ENCODE results near the gene TOMM40.
"Not testable (repeated sequence)": the region's sequence is repeated elsewhere in the genome, so short reads cannot be mapped to it uniquely, and the experiment has no call there.

Gene TOMM40

DNA sequence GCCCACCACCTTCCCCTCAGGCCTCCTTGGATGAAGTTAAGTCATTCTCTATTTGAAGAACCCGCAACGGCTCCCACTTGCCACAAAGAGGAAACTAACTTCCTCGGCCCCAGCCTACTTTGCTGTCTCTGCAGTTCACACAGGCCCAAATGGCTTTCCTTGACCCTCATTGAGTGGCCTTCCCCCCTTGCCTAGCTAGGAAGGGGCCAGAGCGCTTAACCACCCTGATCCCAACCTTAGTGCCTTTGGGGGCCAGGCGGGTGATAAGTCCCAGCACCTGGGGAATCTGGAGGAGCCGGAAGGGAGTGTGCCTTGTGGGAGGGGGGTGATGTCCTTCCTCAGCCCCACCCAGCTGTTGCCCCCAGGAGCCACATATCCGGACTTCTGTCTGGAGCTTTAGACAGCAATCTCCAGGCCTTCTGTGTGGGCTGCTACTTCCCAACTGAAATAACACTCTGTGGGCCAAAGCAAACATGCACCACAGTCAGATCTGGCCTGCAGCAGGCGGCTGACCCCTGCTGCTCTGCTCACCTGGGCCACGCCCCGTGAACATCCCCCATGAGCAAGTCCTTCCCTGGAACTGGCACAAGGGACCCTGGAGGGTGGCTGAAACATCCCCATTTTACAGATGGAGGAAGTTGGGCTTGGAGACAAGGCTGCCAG is 34.5 kb upstream of the TOMM40 start:
- Histone ChIP-seq H3K9ac (ENCODE audit: low read length) (no peak overlapping the region), H3K36me3 (ENCODE audit: control insufficient read depth, insufficient read depth, low read length) (no peaks in the 10 kb centered on the region), H3K9me3 (ENCODE audit: control insufficient read depth, low read length) (no peaks in the 10 kb centered on the region), H3K4me3 (ENCODE audit: low read length) (no peak overlapping the region), H3K4me1 (ENCODE audit: control insufficient read depth, insufficient read depth, low read length) (peaks cover 29% of the 10 kb centered on the region), H3K27me3 (ENCODE audit: control insufficient read depth, insufficient read depth, low read length) (no peaks in the 10 kb centered on the region)

DNA sequence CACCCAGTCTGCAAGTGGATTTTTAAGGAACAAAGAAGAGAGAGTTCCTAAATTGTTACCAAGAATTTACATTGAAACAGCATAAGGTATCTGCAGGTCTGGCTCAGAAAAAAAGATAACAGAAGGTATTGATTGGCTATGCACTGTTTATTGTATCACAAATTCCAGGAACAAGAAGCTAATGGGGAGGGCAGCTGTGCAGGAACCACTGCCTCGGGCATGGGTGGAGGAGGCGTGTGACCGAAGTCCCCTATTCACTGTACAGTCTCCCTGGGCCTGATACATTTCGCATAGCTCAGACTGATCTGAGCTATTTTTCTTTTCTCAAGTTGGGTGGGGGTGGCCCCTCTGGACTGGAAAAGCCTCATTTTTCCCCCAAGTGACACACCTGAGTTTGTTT is 33.2 kb upstream of the TOMM40 start:
- Histone ChIP-seq H3K9ac (ENCODE audit: low read length) (no peak overlapping the region), H3K36me3 (ENCODE audit: control insufficient read depth, insufficient read depth, low read length) (no peaks in the 10 kb centered on the region), H3K9me3 (ENCODE audit: control insufficient read depth, low read length) (no peaks in the 10 kb centered on the region), H3K27me3 (ENCODE audit: control insufficient read depth, insufficient read depth, low read length) (no peaks in the 10 kb centered on the region), H3K4me1 (ENCODE audit: control insufficient read depth, insufficient read depth, low read length) (peaks cover 25% of the 10 kb centered on the region), H3K4me3 (ENCODE audit: low read length) (no peak overlapping the region)

DNA sequence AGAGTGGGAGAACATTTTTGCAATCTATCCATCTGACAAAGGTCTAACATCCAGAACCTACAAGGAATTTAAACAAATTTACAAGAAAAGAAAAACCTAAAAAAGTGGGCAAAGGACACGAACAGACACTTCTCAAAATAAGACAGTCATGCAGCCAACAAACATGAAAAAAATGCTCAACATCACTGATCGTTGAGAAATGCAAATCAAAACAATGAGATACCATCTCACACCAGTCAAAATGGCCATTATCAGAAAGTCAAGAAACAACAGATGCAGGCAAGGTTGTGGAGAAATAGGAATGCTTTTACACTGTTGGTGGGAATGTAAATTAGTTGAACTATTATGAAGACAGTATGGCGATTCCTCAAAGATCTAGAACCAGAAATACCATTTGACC is 29.5 kb upstream of the TOMM40 start:
- H3K4me1 ChIP-seq (ENCODE audit: control insufficient read depth, insufficient read depth, low read length), result peaks cover 23% of the 10 kb centered on the region
- not testable (repeated sequence) for H3K4me3 ChIP-seq (ENCODE audit: low read length); H3K36me3 ChIP-seq (ENCODE audit: control insufficient read depth, insufficient read depth, low read length); H3K9me3 ChIP-seq (ENCODE audit: control insufficient read depth, low read length); H3K27me3 ChIP-seq (ENCODE audit: control insufficient read depth, insufficient read depth, low read length); H3K9ac ChIP-seq (ENCODE audit: low read length)

DNA sequence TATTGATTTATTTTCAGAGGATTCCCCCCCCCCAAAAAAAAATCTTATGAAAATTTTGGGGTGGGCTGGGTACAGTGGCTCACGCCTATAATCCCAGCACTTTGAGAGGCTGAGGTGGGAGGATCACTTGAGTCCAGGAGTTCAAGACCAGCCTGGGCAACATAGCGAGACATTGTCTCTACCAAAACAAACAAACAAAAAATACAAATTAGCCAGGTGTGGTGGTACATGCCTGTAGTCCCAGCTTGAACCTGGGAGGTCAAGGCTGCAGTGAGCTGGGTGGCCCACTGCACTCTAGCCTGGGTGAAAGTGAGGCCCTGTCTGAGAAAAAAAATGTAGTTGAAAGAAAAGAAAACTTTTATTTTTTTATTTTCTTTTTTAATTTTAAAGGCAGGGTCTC is 27.1 kb upstream of the TOMM40 start:
- no peak overlapping the region for H3K9ac ChIP-seq (ENCODE audit: low read length)
- H3K4me1 ChIP-seq (ENCODE audit: control insufficient read depth, insufficient read depth, low read length), result peaks cover 11% of the 10 kb centered on the region
- H3K4me3 ChIP-seq (ENCODE audit: low read length), result no peak overlapping the region
- no peaks in the 10 kb centered on the region for H3K36me3 ChIP-seq (ENCODE audit: control insufficient read depth, insufficient read depth, low read length)
- no peaks in the 10 kb centered on the region for H3K27me3 ChIP-seq (ENCODE audit: control insufficient read depth, insufficient read depth, low read length)
- no peaks in the 10 kb centered on the region for H3K9me3 ChIP-seq (ENCODE audit: control insufficient read depth, low read length)

DNA sequence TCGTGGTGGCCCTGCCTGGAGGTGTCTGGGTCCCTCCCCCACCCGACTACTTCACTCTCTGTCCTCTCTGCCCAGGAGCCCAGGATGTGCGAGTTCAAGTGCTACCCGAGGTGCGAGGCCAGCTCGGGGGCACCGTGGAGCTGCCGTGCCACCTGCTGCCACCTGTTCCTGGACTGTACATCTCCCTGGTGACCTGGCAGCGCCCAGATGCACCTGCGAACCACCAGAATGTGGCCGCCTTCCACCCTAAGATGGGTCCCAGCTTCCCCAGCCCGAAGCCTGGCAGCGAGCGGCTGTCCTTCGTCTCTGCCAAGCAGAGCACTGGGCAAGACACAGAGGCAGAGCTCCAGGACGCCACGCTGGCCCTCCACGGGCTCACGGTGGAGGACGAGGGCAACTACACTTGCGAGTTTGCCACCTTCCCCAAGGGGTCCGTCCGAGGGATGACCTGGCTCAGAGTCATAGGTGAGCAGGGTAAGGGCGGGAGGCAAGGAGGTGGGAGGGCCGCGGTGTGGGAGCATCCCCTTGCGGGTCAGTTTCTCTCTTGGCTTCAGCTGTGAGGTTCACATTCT is 25.8 kb upstream of the TOMM40 start:
- Histone ChIP-seq H3K9me3 (ENCODE audit: control insufficient read depth, low read length) (no peaks in the 10 kb centered on the region), H3K36me3 (ENCODE audit: control insufficient read depth, insufficient read depth, low read length) (no peaks in the 10 kb centered on the region), H3K4me3 (ENCODE audit: low read length) (no peak overlapping the region), H3K27me3 (ENCODE audit: control insufficient read depth, insufficient read depth, low read length) (no peaks in the 10 kb centered on the region), H3K9ac (ENCODE audit: low read length) (no peak overlapping the region), H3K4me1 (ENCODE audit: control insufficient read depth, insufficient read depth, low read length) (peaks cover 10% of the 10 kb centered on the region)

DNA sequence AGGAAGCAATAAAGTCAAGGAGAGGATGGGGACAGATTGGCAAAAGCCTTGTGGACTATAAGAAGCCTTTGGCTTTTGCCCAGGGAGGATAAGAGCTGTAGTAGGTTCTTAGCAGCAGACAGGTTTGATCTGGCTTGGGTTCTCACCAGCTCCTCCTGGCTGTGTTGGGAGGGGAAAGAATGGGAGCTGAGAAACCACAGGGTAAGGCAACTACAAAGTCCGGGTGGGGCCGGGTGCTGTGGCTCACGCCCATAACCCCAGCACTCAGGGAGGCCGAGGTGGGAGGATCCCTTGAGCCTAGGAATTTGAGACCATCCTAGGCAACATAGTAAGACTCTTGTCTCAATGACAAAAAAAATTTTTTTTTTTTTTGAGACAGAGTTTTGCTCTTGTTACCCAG is 24.4 kb upstream of the TOMM40 start:
- Histone ChIP-seq H3K4me1 (ENCODE audit: control insufficient read depth, insufficient read depth, low read length) (peaks cover 10% of the 10 kb centered on the region), H3K9me3 (ENCODE audit: control insufficient read depth, low read length) (no peaks in the 10 kb centered on the region), H3K36me3 (ENCODE audit: control insufficient read depth, insufficient read depth, low read length) (peaks cover under 1% of the 10 kb centered on the region), H3K27me3 (ENCODE audit: control insufficient read depth, insufficient read depth, low read length) (no peaks in the 10 kb centered on the region), H3K4me3 (ENCODE audit: low read length) (no peak overlapping the region), H3K9ac (ENCODE audit: low read length) (no peak overlapping the region)

DNA sequence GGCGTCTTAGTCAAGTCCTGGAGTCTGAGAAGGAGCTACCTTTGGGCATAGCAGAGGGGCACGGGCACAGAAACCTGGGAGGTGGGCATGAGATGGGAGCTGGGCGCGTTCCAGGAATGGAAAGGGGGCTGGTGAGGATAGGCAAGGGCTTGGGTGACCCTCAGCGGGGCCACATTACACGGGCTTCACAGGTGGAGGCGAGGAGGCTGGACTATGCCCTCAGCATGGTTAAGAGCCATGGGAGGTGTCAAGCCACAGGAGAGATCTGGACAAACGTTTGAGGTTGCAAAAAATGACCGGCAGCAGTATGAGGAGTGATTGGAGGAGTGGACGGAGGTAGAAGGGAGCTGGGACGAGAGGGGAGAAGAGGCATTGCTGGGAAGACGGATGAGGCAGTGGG is 23.5 kb upstream of the TOMM40 start:
- H3K4me1 ChIP-seq (ENCODE audit: control insufficient read depth, insufficient read depth, low read length), result peaks cover 10% of the 10 kb centered on the region
- no peaks in the 10 kb centered on the region for H3K9me3 ChIP-seq (ENCODE audit: control insufficient read depth, low read length)
- H3K4me3 ChIP-seq (ENCODE audit: low read length), result no peak overlapping the region
- no peak overlapping the region for H3K9ac ChIP-seq (ENCODE audit: low read length)
- H3K36me3 ChIP-seq (ENCODE audit: control insufficient read depth, insufficient read depth, low read length), result peaks cover 10% of the 10 kb centered on the region
- H3K27me3 ChIP-seq (ENCODE audit: control insufficient read depth, insufficient read depth, low read length), result no peaks in the 10 kb centered on the region

DNA sequence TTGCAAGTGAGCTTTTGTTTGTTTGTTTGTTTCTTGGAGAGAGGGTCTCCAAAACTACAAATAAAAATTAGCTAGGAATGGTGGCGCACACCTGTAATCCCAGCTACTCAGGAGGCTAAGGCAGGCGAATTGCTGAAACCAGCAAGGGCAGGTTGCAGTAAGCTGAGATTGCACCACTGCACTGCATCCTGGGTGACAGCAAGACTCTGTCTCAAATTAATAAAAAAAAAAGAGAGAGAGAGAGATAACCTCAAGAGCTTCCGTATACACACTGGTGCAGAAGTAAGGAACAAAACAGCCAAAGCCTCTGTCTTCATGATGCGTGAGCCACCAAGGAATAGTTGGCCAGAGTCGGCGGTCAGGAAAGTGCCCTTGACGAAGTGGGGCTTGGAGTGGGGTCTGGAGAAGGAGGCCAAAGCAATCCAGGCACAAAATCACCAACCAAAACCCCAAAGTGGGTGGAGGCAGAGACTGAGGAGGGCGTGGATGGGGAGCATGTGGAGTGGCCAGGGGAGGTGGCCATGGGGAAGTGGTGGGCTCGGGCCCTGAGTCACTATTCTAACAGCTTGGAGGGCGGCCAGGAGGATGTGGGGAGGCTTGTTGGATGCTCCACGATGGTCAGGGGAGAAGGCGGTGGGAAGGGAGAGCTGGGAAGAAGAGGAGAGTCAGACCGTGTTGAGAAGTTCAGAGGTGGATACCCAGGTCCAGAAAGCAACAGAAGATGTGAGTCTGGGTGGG is 21.2 kb upstream of the TOMM40 start:
- no peaks in the 10 kb centered on the region for H3K27me3 ChIP-seq (ENCODE audit: control insufficient read depth, insufficient read depth, low read length)
- peaks cover 10% of the 10 kb centered on the region for H3K4me1 ChIP-seq (ENCODE audit: control insufficient read depth, insufficient read depth, low read length)
- no peak overlapping the region for H3K4me3 ChIP-seq (ENCODE audit: low read length)
- no peak overlapping the region for H3K9ac ChIP-seq (ENCODE audit: low read length)
- no peaks in the 10 kb centered on the region for H3K9me3 ChIP-seq (ENCODE audit: control insufficient read depth, low read length)
- peaks cover 16% of the 10 kb centered on the region for H3K36me3 ChIP-seq (ENCODE audit: control insufficient read depth, insufficient read depth, low read length)

DNA sequence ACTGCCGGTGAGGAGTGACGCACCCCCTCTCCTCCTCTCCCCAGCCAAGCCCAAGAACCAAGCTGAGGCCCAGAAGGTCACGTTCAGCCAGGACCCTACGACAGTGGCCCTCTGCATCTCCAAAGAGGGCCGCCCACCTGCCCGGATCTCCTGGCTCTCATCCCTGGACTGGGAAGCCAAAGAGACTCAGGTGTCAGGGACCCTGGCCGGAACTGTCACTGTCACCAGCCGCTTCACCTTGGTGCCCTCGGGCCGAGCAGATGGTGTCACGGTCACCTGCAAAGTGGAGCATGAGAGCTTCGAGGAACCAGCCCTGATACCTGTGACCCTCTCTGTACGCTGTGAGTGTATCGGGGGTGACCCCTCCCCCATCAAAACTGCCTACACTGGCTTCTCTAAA is 19.2 kb upstream of the TOMM40 start:
- peaks cover 3% of the 10 kb centered on the region for H3K4me1 ChIP-seq (ENCODE audit: control insufficient read depth, insufficient read depth, low read length)
- H3K36me3 ChIP-seq (ENCODE audit: control insufficient read depth, insufficient read depth, low read length), result peaks cover 16% of the 10 kb centered on the region
- no peak overlapping the region for H3K9ac ChIP-seq (ENCODE audit: low read length)
- no peaks in the 10 kb centered on the region for H3K27me3 ChIP-seq (ENCODE audit: control insufficient read depth, insufficient read depth, low read length)
- no peak overlapping the region for H3K4me3 ChIP-seq (ENCODE audit: low read length)
- no peaks in the 10 kb centered on the region for H3K9me3 ChIP-seq (ENCODE audit: control insufficient read depth, low read length)

DNA sequence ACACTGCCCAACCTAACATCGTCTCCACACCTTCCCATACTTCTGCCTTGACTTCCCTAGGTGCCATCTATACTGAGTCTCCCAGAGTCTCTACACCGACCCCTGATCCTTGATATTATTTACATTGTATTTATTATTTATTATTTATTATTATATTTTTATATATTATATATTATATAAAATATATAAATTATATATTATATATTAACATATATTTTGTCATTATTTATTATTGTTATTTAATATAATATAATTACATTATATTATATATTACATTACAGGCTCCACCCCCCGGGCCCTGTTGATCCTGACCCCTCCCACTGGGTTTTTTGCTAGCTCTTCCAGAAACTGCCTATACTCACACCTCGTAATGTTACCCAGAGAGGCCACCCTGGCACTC is 18.4 kb upstream of the TOMM40 start:
- Histone ChIP-seq H3K4me1 (ENCODE audit: control insufficient read depth, insufficient read depth, low read length) (peaks cover 3% of the 10 kb centered on the region), H3K27me3 (ENCODE audit: control insufficient read depth, insufficient read depth, low read length) (no peaks in the 10 kb centered on the region), H3K9me3 (ENCODE audit: control insufficient read depth, low read length) (no peaks in the 10 kb centered on the region), H3K36me3 (ENCODE audit: control insufficient read depth, insufficient read depth, low read length) (peaks cover 16% of the 10 kb centered on the region), H3K9ac (ENCODE audit: low read length) (no peak overlapping the region), H3K4me3 (ENCODE audit: low read length) (no peak overlapping the region)

DNA sequence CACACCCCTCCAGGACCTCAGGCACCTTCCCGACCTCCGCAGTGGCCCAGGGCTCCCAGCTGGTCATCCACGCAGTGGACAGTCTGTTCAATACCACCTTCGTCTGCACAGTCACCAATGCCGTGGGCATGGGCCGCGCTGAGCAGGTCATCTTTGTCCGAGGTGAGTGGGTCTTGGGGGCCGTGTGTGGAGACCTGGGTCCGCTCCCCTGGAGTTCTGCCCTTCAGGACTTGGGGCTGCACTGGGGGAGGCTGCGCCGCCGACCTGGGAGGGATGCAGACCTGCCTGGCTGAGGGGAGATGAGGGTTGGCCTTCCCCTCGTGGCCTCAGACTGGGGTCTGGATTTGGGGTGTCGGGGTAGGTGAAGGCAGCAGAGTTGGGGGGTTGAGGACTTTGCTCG is 16.7 kb upstream of the TOMM40 start:
- no peak overlapping the region for H3K9ac ChIP-seq (ENCODE audit: low read length)
- H3K9me3 ChIP-seq (ENCODE audit: control insufficient read depth, low read length), result no peaks in the 10 kb centered on the region
- no peaks in the 10 kb centered on the region for H3K27me3 ChIP-seq (ENCODE audit: control insufficient read depth, insufficient read depth, low read length)
- no peak overlapping the region for H3K4me3 ChIP-seq (ENCODE audit: low read length)
- H3K36me3 ChIP-seq (ENCODE audit: control insufficient read depth, insufficient read depth, low read length), result peaks cover 16% of the 10 kb centered on the region
- peaks cover 3% of the 10 kb centered on the region for H3K4me1 ChIP-seq (ENCODE audit: control insufficient read depth, insufficient read depth, low read length)

DNA sequence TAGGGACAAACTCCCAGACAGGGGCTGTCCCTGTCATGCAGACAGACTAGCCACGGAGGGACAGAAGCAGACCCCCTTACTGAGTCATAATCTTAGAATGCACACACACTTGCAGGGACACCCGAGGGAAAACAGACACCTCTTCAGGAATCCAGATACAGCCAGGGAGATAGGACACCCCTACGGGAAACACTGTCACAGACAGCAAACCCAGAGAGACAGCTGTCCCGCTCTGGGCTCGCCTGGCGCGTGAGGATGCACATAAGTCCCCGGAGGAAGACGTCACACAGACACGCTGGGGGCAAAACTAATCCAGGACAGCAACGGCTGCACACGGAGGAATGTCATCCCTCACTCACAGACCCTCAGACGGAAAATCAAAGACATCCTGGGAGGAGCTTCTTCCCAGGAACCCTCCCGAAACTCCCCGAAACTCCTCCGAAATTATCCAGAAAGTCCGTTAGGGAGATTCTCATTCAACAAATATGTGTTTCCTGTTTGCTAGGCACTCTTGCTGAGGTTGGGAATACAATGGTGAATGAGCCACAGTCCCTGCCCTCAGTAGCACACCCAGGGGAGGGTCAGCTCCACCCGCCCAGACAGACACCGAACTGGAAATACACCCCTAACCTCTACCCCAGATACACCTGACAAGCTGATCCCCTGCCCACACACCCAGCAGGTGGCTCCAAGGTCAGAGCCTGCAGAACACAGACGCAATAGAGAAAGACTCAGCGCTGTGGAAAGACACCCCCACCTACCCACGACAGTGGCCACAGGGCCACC is 15.2 kb upstream of the TOMM40 start:
- H3K4me3 ChIP-seq (ENCODE audit: low read length), result no peak overlapping the region
- H3K36me3 ChIP-seq (ENCODE audit: control insufficient read depth, insufficient read depth, low read length), result peaks cover 16% of the 10 kb centered on the region
- H3K9me3 ChIP-seq (ENCODE audit: control insufficient read depth, low read length), result no peaks in the 10 kb centered on the region
- H3K27me3 ChIP-seq (ENCODE audit: control insufficient read depth, insufficient read depth, low read length), result no peaks in the 10 kb centered on the region
- H3K4me1 ChIP-seq (ENCODE audit: control insufficient read depth, insufficient read depth, low read length), result no peaks in the 10 kb centered on the region
- no peak overlapping the region for H3K9ac ChIP-seq (ENCODE audit: low read length)

Data from mucosa of stomach (tissue), 1 donor.